ENCODE data around the gene CERS1.

GRCh38 chr19:18840288-18841267 is 55.4 kb downstream of the CERS1 start:
- TF ChIP-seq, protein P1, sequence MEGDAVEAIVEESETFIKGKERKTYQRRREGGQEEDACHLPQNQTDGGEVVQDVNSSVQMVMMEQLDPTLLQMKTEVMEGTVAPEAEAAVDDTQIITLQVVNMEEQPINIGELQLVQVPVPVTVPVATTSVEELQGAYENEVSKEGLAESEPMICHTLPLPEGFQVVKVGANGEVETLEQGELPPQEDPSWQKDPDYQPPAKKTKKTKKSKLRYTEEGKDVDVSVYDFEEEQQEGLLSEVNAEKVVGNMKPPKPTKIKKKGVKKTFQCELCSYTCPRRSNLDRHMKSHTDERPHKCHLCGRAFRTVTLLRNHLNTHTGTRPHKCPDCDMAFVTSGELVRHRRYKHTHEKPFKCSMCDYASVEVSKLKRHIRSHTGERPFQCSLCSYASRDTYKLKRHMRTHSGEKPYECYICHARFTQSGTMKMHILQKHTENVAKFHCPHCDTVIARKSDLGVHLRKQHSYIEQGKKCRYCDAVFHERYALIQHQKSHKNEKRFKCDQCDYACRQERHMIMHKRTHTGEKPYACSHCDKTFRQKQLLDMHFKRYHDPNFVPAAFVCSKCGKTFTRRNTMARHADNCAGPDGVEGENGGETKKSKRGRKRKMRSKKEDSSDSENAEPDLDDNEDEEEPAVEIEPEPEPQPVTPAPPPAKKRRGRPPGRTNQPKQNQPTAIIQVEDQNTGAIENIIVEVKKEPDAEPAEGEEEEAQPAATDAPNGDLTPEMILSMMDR (IDR thresholded peaks at IDR 0.05): no peak
- TF ChIP-seq POLR2A (IDR thresholded peaks at IDR 0.05): no peak
